MM.1S (cell line): Measurements from ENCODE around the gene TMEM256.

ENCODE experiments used
- DNase-seq: peaks from one replicate; pipeline ENCODE4 v3.0.0-alpha.2; 2015
- H2AFZ ChIP-seq: fragments of 300-600 bp; sonication (generic); 2 replicates; pipeline ENCODE4 v1.6.0; 2016; ENCODE audit warnings: antibody characterized with exemption, low read length
- H3F3A ChIP-seq: fragments of 300-600 bp; sonication (generic); 2 replicates; pipeline ENCODE4 v1.6.1; 2016; ENCODE audit warnings: mild to moderate bottlenecking, antibody characterized with exemption, low read length, moderate library complexity, mixed read lengths; ENCODE audit not compliant: insufficient read depth
- H3K27ac ChIP-seq: fragments of 300-600 bp; sonication (generic); 2 replicates; pipeline ENCODE4 v1.5.1; 2016; ENCODE audit warnings: mild to moderate bottlenecking, low read length
- H3K27me3 ChIP-seq: fragments of 300-600 bp; sonication (generic); replicated peaks from 2 replicates; pipeline ENCODE4 v1.6.0; 2016; ENCODE audit warnings: low read length; ENCODE audit not compliant: insufficient read depth
- H3K36me3 ChIP-seq: fragments of 300-600 bp; sonication (generic); replicated peaks from 2 replicates; pipeline ENCODE4 v1.6.1; 2016; ENCODE audit warnings: mild to moderate bottlenecking, low read length, mixed read lengths; ENCODE audit not compliant: insufficient read depth
- H3K4me1 ChIP-seq: fragments of 300-600 bp; sonication (generic); 2 replicates; pipeline ENCODE4 v1.6.1; 2016; ENCODE audit warnings: low read length, mixed read lengths
- H3K4me2 ChIP-seq: fragments of 300-600 bp; sonication (generic); 2 replicates; pipeline ENCODE4 v1.6.0; 2016; ENCODE audit warnings: low read depth, low read length
- H3K4me3 ChIP-seq: fragments of 300-600 bp; sonication (generic); 2 replicates; pipeline ENCODE4 v1.5.1; 2016; ENCODE audit warnings: low read length, mixed read lengths
- H3K79me2 ChIP-seq: fragments of 300-600 bp; sonication (generic); 2 replicates; pipeline ENCODE4 v1.6.1; 2016; ENCODE audit warnings: mixed run types, low read length, mixed read lengths
- H3K9ac ChIP-seq: fragments of 300-600 bp; sonication (generic); 2 replicates; pipeline ENCODE4 v1.6.1; 2016; ENCODE audit warnings: low read length, mixed read lengths
- H3K9me2 ChIP-seq: fragments of 300-600 bp; sonication (generic); replicated peaks from 2 replicates; pipeline ENCODE4 v1.6.1; 2016; ENCODE audit warnings: mild to moderate bottlenecking, low read length, mixed read lengths; ENCODE audit not compliant: insufficient read depth
- H3K9me3 ChIP-seq: fragments of 300-600 bp; sonication (generic); replicated peaks from 2 replicates; pipeline ENCODE4 v1.6.1; 2016; ENCODE audit warnings: mild to moderate bottlenecking, low read length, mixed read lengths; ENCODE audit not compliant: insufficient read depth
- H4K20me1 ChIP-seq: fragments of 300-600 bp; sonication (generic); 2 replicates; pipeline ENCODE4 v1.6.1; 2016; ENCODE audit warnings: mild to moderate bottlenecking, low read length, moderate library complexity, mixed read lengths; ENCODE audit not compliant: insufficient read depth
- EZH2 ChIP-seq: fragments of 300-600 bp; sonication (generic); optimal IDR thresholded peaks from 2 replicates; pipeline ENCODE3; 2017; ENCODE audit warnings: low read depth, mild to moderate bottlenecking, antibody characterized with exemption, low read length, mixed read lengths
- EZH2phosphoT487 ChIP-seq: fragments of 300-600 bp; sonication (generic); IDR thresholded peaks from 2 replicates; pipeline ENCODE4 v1.6.1; 2018; ENCODE audit warnings: antibody characterized with exemption, low read length
- TF ChIP-seq, protein P1 (sequence below): fragments of 300-600 bp; sonication (generic); IDR thresholded peaks from 2 replicates; pipeline ENCODE4 v1.5.1; 2016; ENCODE audit warnings: antibody characterized with exemption, low read length, mixed read lengths

The TMEM256 gene

DNA sequence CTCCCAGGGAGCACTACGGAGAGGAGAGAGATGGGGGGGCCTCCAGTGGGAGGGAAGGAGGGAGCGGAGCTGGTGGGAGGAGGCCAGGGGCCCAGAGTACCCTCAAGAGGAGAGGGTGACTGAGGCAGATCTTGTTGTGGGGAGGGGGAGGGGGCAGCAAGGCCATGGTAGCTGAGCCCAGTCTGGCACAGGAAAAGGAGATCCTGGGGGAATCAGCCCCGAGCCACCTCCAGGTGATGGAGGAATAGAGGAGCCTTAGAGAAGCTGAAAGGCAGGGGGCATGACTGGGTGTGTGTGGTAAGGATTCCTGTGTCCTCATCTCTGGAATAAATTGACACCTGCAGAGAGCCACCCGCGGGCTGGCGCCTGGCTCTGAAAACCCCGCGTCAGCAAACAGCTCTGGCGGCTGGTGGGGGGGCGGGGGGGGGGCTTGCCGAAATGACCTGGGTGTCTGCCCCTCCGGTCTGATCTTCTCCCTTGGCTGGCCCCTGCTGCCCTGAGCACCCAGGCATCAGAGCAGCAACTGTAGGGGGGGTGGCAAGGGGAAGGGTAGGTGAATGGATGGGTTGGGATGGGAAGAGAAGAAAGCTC, 2.4 kb upstream of the TMEM256 start:
- no peaks in the 10 kb centered on the region for H3K9me2 ChIP-seq
- H3K4me1 ChIP-seq = peaks cover 4% of the 10 kb centered on the region; the same call in 1 of the 2 replicates
- TF ChIP-seq EZH2 = no peak
- TF ChIP-seq EZH2phosphoT487 = no peak
- TF ChIP-seq, protein P1, sequence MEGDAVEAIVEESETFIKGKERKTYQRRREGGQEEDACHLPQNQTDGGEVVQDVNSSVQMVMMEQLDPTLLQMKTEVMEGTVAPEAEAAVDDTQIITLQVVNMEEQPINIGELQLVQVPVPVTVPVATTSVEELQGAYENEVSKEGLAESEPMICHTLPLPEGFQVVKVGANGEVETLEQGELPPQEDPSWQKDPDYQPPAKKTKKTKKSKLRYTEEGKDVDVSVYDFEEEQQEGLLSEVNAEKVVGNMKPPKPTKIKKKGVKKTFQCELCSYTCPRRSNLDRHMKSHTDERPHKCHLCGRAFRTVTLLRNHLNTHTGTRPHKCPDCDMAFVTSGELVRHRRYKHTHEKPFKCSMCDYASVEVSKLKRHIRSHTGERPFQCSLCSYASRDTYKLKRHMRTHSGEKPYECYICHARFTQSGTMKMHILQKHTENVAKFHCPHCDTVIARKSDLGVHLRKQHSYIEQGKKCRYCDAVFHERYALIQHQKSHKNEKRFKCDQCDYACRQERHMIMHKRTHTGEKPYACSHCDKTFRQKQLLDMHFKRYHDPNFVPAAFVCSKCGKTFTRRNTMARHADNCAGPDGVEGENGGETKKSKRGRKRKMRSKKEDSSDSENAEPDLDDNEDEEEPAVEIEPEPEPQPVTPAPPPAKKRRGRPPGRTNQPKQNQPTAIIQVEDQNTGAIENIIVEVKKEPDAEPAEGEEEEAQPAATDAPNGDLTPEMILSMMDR = no peak
- H3K9me3 ChIP-seq = no peaks in the 10 kb centered on the region
- no peaks in the 10 kb centered on the region for H4K20me1 ChIP-seq
- H3K27ac ChIP-seq = no peak overlapping the region
- H3K4me2 ChIP-seq = no peak overlapping the region
- no peaks in the 10 kb centered on the region; the same call in 1 of the 2 replicates for H3K79me2 ChIP-seq
- H3K4me3 ChIP-seq = no peak overlapping the region
- H3F3A ChIP-seq = no peaks in the 10 kb centered on the region
- H3K9ac ChIP-seq = no peak overlapping the region
- H3K36me3 ChIP-seq = no peaks in the 10 kb centered on the region
- H3K27me3 ChIP-seq = peaks cover 50% of the 10 kb centered on the region
- no peak for DNase-seq
- no peak overlapping the region for H2AFZ ChIP-seq

DNA sequence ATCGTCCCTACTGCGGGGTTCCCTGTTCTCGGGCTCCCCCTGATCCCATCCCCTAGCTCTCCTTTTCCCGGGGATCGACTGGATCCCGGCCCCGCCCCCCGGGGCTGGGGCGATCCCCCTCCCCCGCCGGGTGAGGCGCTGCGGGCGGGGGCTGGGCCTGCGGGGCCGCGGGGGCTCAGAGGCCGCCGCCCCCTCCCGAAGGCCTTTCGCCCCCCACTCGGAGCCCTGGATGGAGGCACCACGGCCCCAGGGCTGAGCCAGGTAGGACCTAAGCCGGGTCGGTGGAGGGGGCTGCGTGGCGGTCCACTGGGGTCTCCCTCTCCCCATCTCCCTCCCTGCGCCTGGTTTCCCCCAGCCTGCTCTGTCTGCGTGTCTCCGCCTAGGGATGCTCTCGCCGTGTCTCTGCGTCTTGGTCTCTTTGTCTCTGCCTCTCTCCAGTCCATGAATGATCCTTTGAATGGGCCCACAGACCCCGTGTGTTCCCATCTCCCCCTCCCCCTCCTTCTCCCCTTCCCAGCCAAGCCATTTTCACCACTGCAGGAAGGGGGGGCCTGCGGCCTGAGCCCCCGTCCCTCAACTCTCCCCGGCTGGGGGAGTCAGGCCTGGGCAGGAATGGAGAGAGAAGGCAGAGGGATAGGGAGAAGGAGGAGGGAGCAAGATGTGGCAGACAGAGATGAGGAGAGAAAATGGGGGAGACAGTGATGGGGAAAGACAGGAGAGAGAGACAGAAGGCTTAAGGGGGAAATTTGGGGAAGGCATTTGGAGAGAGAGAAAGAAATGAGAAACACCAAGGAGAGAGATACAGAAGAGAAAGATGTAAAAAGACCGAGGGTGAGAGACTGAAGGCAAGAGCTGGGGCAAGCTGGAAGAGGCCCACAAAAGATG, 1.7 kb upstream of the TMEM256 start:
- H4K20me1 ChIP-seq = no peaks in the 10 kb centered on the region
- H3K27ac ChIP-seq = no peak overlapping the region
- H3K9me3 ChIP-seq = no peaks in the 10 kb centered on the region
- no peaks in the 10 kb centered on the region; the same call in 1 of the 2 replicates for H3K79me2 ChIP-seq
- peak overlapping the region; percentile 86; the same call in 1 of the 2 replicates for H3K4me2 ChIP-seq
- H2AFZ ChIP-seq = peak overlapping the region; percentile 72
- no peak for TF ChIP-seq EZH2phosphoT487
- TF ChIP-seq EZH2 = no peak
- TF ChIP-seq, protein P1 = no peak
- no peak overlapping the region for H3K9ac ChIP-seq
- H3K27me3 ChIP-seq = peaks cover 43% of the 10 kb centered on the region
- no peaks in the 10 kb centered on the region for H3K9me2 ChIP-seq
- H3F3A ChIP-seq = no peaks in the 10 kb centered on the region
- no peaks in the 10 kb centered on the region for H3K36me3 ChIP-seq
- peaks cover 4% of the 10 kb centered on the region; the same call in 1 of the 2 replicates for H3K4me1 ChIP-seq
- H3K4me3 ChIP-seq = peak overlapping the region; percentile 69
- no peak for DNase-seq

DNA sequence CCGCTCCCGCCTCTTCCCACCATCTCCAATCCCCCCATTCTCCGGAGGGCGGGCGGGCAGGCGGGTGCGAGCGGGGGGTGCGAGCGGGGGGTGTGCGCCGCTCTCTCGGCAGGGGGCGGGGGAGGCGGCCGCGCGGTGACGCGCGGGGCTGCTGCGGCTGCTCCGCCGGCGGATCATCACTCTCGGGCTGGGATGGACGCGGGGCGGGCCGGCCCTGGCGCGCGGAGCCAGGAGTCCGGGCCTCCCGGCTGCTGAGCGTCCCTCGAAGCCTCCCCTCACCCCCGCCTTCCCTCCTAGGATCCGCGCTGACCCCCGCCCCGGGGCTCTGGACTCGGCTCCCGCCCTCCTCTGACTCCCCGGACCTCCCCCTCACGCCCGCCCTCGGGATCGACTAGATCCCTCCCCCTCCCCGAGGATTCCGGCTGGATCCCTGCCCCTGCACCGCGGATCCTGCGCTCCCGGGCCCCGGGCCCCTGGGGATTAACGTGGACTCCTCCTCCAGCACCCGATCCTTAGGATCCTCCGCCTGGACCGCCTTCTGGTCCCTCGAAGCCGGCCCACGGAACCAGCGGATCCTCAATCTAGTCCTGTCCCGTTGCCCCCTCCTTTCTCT, 946 bp upstream of the TMEM256 start:
- DNase-seq = no peak
- peak overlapping the region; percentile 72 for H2AFZ ChIP-seq
- peak overlapping the region; percentile 86 for H3K4me2 ChIP-seq

More for the DNA sequence above, 946 bp upstream of the TMEM256 start:
- H3K27me3 ChIP-seq = peaks cover 36% of the 10 kb centered on the region
- H3K9me3 ChIP-seq = no peaks in the 10 kb centered on the region
- H3K27ac ChIP-seq = no peak overlapping the region
- H3K36me3 ChIP-seq = no peaks in the 10 kb centered on the region
- no peaks in the 10 kb centered on the region for H4K20me1 ChIP-seq
- no peaks in the 10 kb centered on the region; the same call in 1 of the 2 replicates for H3K79me2 ChIP-seq
- peak overlapping the region; percentile 52; the same call in 1 of the 2 replicates for H3K9ac ChIP-seq
- peaks cover 4% of the 10 kb centered on the region; the same call in 1 of the 2 replicates for H3K4me1 ChIP-seq
- no peaks in the 10 kb centered on the region for H3K9me2 ChIP-seq
- TF ChIP-seq EZH2 (no peak), EZH2phosphoT487 (no peak)
- TF ChIP-seq, protein P1 = no peak
- peak overlapping the region; percentile 69 for H3K4me3 ChIP-seq
- H3F3A ChIP-seq = no peaks in the 10 kb centered on the region
